ENCODE data around the gene ZSWIM1.

Gene ZSWIM1

GRCh38 chr20:45878076-45878761 lies 2.8 kb upstream of the ZSWIM1 start:
- H3K27me3 ChIP-seq (ENCODE audit: control insufficient read depth, insufficient read depth, low read length): no peaks in the 10 kb centered on the region
- H3K9me3 ChIP-seq (ENCODE audit: control insufficient read depth, low read length): no peaks in the 10 kb centered on the region
- peaks cover 13% of the 10 kb centered on the region for H3K36me3 ChIP-seq (ENCODE audit: control insufficient read depth, insufficient read depth, low read length)
- H3K4me3 ChIP-seq (ENCODE audit: low read length): no peak overlapping the region
- H3K9ac ChIP-seq (ENCODE audit: low read length): no peak overlapping the region
- no peaks in the 10 kb centered on the region for H3K4me1 ChIP-seq (ENCODE audit: control insufficient read depth, insufficient read depth, low read length)

DNA sequence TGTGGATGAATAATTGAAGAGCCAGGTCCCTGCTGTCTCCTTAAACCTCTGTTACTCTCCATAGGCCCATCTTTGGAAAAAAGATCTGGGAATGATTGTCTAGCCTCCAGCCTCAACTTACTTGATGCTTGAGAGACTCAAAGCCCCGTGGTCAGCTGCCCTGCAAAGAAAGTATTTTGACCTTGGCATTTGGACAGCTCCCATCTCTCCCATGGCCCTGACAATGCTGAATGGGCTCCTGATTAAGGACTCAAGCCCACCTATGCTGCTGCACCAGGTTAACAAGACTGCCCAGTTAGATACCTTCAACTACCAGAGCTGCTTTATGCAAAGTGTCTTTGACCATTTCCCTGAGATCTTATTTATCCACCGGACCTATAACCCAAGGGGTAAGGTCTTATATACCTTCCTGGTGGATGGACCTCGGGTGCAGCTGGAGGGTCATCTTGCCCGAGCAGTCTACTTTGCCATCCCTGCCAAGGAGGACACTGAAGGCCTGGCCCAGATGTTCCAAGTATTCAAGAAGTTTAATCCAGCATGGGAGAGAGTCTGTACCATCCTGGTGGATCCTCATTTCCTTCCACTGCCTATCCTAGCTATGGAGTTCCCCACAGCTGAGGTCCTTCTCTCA lies 1.6 kb downstream of the ZSWIM1 start:
- Histone ChIP-seq H3K9me3 (ENCODE audit: control insufficient read depth, low read length) (no peaks in the 10 kb centered on the region), H3K27me3 (ENCODE audit: control insufficient read depth, insufficient read depth, low read length) (no peaks in the 10 kb centered on the region), H3K4me3 (ENCODE audit: low read length) (no peak overlapping the region), H3K4me1 (ENCODE audit: control insufficient read depth, insufficient read depth, low read length) (no peaks in the 10 kb centered on the region), H3K9ac (ENCODE audit: low read length) (no peak overlapping the region), H3K36me3 (ENCODE audit: control insufficient read depth, insufficient read depth, low read length) (peaks cover 12% of the 10 kb centered on the region)

DNA sequence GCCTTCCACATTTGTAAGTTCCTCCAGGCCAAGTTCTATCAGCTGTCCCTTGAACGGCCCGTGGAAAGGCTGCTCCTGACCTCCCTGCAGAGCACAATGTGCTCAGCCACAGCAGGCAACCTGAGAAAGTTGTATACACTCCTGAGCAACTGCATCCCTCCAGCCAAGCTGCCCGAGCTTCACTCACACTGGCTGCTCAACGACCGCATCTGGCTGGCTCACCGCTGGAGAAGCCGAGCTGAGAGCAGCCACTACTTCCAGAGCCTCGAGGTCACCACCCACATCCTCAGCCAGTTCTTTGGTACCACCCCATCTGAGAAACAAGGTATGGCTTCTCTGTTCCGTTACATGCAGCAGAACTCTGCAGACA lies 2.1 kb downstream of the ZSWIM1 start:
- Histone ChIP-seq H3K27me3 (ENCODE audit: control insufficient read depth, insufficient read depth, low read length) (no peaks in the 10 kb centered on the region), H3K4me3 (ENCODE audit: low read length) (no peak overlapping the region), H3K36me3 (ENCODE audit: control insufficient read depth, insufficient read depth, low read length) (peaks cover 9% of the 10 kb centered on the region), H3K4me1 (ENCODE audit: control insufficient read depth, insufficient read depth, low read length) (no peaks in the 10 kb centered on the region), H3K9me3 (ENCODE audit: control insufficient read depth, low read length) (no peaks in the 10 kb centered on the region), H3K9ac (ENCODE audit: low read length) (no peak overlapping the region)

DNA sequence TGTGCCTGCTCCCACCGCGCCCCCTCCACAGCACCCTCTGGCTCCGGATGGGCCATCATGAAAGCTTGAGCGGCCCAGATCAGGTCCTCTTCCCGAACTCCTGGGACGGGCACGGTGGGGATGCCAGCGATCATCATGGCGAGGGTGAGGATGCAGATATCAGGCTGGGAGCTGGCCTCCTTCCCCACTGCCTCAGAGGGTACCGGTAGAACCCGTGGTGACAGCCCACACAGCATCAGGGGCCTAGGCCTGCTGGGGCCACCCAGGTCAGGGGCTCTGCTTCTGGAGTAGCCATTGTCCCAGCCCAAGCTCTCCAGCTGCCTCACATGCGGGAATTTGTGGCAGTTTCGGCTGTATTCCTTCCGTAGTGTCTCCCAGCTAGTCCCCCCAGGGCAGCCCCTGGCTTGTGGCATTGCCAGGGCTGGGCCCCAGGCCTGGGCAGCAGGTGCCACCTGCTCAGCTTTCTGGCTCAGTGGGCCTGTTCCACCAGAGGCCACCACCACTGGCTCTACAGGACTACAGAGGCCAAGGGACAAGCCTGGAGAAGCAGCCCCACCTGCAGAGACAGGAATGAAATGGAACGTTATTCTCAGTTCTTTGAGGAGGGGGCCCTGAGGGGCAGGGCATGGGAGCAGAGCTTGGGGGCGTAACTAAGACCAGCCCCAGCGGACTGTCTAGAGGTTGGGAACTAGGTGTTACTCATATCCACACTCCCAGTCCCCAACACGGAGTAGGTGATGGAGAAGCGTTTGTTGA lies 5.7 kb downstream of the ZSWIM1 start:
- H3K4me1 ChIP-seq (ENCODE audit: control insufficient read depth, insufficient read depth, low read length): peaks cover 2% of the 10 kb centered on the region
- H3K36me3 ChIP-seq (ENCODE audit: control insufficient read depth, insufficient read depth, low read length): peaks cover 7% of the 10 kb centered on the region
- no peak overlapping the region for H3K4me3 ChIP-seq (ENCODE audit: low read length)
- no peaks in the 10 kb centered on the region for H3K27me3 ChIP-seq (ENCODE audit: control insufficient read depth, insufficient read depth, low read length)
- H3K9me3 ChIP-seq (ENCODE audit: control insufficient read depth, low read length): no peaks in the 10 kb centered on the region
- no peak overlapping the region for H3K9ac ChIP-seq (ENCODE audit: low read length)

DNA sequence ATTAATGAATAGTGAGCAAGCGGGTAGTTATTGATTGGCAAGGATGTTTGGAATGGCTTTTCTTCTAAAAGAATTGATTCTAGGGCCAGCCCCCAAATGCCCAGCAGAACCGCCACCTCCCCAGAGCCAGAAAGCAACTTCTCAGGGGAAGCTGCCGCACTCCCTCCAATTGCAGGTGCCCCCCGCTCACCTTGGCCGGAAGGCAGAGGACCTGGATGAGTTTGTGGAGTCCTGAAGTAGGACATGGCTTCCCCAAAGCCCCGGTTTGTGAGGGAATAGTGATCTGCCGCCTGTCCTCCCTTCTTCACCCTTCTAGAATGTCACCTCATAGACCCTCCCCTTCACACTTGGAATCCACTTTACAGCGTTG lies 6.3 kb downstream of the ZSWIM1 start, which contains the start of gene SPATA25:
Gene SPATA25 (minus strand): TSS at position 277 of the 370 bp plus-strand sequence. CDS start 32 bp downstream, at position 245.
- H3K36me3 ChIP-seq (ENCODE audit: control insufficient read depth, insufficient read depth, low read length): peaks cover 7% of the 10 kb centered on the region
- H3K4me3 ChIP-seq (ENCODE audit: low read length): no peak within 1 kb of the TSS
- no peak within 1 kb of the TSS for H3K9ac ChIP-seq (ENCODE audit: low read length)
- peaks cover 8% of the 10 kb centered on the region for H3K4me1 ChIP-seq (ENCODE audit: control insufficient read depth, insufficient read depth, low read length)
- H3K9me3 ChIP-seq (ENCODE audit: control insufficient read depth, low read length): no peaks in the 10 kb centered on the region
- no peaks in the 10 kb centered on the region for H3K27me3 ChIP-seq (ENCODE audit: control insufficient read depth, insufficient read depth, low read length)

GRCh38 chr20:45888681-45889080 lies 7.7 kb downstream of the ZSWIM1 start:
- no peaks in the 10 kb centered on the region for H3K9me3 ChIP-seq (ENCODE audit: control insufficient read depth, low read length)
- H3K36me3 ChIP-seq (ENCODE audit: control insufficient read depth, insufficient read depth, low read length): no peaks in the 10 kb centered on the region
- H3K4me3 ChIP-seq (ENCODE audit: low read length): no peak overlapping the region
- H3K9ac ChIP-seq (ENCODE audit: low read length): no peak overlapping the region
- peaks cover 12% of the 10 kb centered on the region for H3K4me1 ChIP-seq (ENCODE audit: control insufficient read depth, insufficient read depth, low read length)
- no peaks in the 10 kb centered on the region for H3K27me3 ChIP-seq (ENCODE audit: control insufficient read depth, insufficient read depth, low read length)

GRCh38 chr20:45890077-45890984 lies 9.3 kb downstream of the ZSWIM1 start:
- Histone ChIP-seq H3K4me1 (ENCODE audit: control insufficient read depth, insufficient read depth, low read length) (peaks cover 12% of the 10 kb centered on the region), H3K9ac (ENCODE audit: low read length) (peak overlapping the region; percentile 70), H3K36me3 (ENCODE audit: control insufficient read depth, insufficient read depth, low read length) (peaks cover 8% of the 10 kb centered on the region), H3K27me3 (ENCODE audit: control insufficient read depth, insufficient read depth, low read length) (no peaks in the 10 kb centered on the region), H3K9me3 (ENCODE audit: control insufficient read depth, low read length) (no peaks in the 10 kb centered on the region), H3K4me3 (ENCODE audit: low read length) (peak overlapping the region; percentile 68)

DNA sequence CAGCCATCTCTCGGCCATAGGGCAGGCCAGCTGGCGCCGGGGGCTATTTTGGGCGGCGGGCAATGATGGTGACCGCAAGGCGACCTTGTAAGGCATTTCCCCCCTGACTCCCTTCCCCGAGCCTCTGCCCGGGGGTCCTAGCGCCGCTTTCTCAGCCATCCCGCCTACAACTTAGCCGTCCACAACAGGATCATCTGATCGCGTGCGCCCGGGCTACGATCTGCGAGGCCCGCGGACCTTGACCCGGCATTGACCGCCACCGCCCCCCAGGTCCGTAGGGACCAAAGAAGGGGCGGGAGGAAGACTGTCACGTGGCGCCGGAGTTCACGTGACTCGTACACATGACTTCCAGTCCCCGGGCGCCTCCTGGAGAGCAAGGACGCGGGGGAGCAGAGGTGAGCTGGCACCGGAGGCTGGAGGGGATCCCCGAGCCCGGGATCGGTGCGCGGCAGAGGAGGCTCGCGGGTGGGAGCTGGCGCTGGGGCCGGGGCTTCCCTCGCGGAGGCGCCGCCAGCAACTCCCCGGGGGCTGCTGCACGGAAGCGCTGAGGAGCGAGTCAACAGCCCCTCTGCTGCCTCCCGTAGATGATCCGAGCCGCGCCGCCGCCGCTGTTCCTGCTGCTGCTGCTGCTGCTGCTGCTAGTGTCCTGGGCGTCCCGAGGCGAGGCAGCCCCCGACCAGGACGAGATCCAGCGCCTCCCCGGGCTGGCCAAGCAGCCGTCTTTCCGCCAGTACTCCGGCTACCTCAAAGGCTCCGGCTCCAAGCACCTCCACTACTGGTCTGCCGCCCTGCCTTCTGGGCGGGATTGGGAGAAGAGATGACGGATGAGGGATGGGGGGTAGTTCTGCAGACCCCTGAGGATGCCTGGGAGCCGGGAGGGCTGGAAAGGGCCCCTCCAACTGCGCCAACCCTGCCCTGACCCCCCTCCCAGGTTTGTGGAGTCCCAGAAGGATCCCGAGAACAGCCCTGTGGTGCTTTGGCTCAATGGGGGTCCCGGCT lies 10.3 kb downstream of the ZSWIM1 start, which contains the start of the genes CTSA and NEURL2:
Gene CTSA (plus strand): TSS at position 351 of the 999 bp plus-strand sequence. CDS start 234 bp downstream, at position 585.
Gene NEURL2 (minus strand): TSS at position 224 of the 999 bp plus-strand sequence. CDS start 217 bp downstream, at position 7.
- no peaks in the 10 kb centered on the region for H3K27me3 ChIP-seq (ENCODE audit: control insufficient read depth, insufficient read depth, low read length)
- no peaks in the 10 kb centered on the region for H3K9me3 ChIP-seq (ENCODE audit: control insufficient read depth, low read length)
- H3K36me3 ChIP-seq (ENCODE audit: control insufficient read depth, insufficient read depth, low read length): peaks cover 8% of the 10 kb centered on the region
- peaks cover 12% of the 10 kb centered on the region for H3K4me1 ChIP-seq (ENCODE audit: control insufficient read depth, insufficient read depth, low read length)
- H3K9ac ChIP-seq (ENCODE audit: low read length): peak within 1 kb of the TSS; percentile 70
- H3K4me3 ChIP-seq (ENCODE audit: low read length): peak within 1 kb of the TSS; percentile 68

GRCh38 chr20:45892049-45892825 lies 11.2 kb downstream of the ZSWIM1 start:
- no peaks in the 10 kb centered on the region for H3K27me3 ChIP-seq (ENCODE audit: control insufficient read depth, insufficient read depth, low read length)
- H3K4me3 ChIP-seq (ENCODE audit: low read length): peak overlapping the region; percentile 68
- no peaks in the 10 kb centered on the region for H3K9me3 ChIP-seq (ENCODE audit: control insufficient read depth, low read length)
- H3K4me1 ChIP-seq (ENCODE audit: control insufficient read depth, insufficient read depth, low read length): peaks cover 12% of the 10 kb centered on the region
- H3K36me3 ChIP-seq (ENCODE audit: control insufficient read depth, insufficient read depth, low read length): peaks cover 12% of the 10 kb centered on the region
- H3K9ac ChIP-seq (ENCODE audit: low read length): peak overlapping the region; percentile 70

DNA sequence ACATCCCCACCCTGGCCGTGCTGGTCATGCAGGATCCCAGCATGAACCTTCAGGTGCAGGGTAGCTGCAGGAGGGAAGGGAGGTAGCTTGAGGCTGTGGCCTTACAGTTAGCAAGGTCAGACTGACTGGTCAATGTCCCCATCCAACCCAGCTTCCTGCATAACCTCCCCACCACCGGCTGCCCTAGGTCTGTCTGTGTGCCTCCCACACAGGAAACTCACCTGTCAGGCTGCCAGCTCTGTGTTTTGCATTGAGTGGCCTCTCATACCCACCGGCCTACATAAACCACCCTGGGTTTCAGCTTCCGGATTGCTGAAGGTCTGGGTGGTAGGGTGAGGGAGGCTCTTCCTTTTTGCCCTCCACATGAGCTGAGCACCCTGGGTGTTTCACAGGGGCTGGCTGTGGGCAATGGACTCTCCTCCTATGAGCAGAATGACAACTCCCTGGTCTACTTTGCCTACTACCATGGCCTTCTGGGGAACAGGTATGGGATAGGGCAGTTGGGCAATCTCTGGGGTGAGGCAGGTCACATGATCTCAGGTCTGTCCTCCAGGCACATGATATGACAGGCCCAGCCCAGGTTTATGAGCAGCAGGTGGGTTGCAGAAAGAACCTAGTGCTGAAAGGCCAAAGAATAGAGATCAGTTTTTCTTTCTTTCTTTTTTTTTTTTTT lies 11.9 kb downstream of the ZSWIM1 start:
- peaks cover 12% of the 10 kb centered on the region for H3K36me3 ChIP-seq (ENCODE audit: control insufficient read depth, insufficient read depth, low read length)
- H3K9ac ChIP-seq (ENCODE audit: low read length): no peak overlapping the region
- no peaks in the 10 kb centered on the region for H3K9me3 ChIP-seq (ENCODE audit: control insufficient read depth, low read length)
- H3K27me3 ChIP-seq (ENCODE audit: control insufficient read depth, insufficient read depth, low read length): no peaks in the 10 kb centered on the region
- H3K4me1 ChIP-seq (ENCODE audit: control insufficient read depth, insufficient read depth, low read length): peaks cover 12% of the 10 kb centered on the region
- no peak overlapping the region for H3K4me3 ChIP-seq (ENCODE audit: low read length)

Measured in mucosa of stomach (tissue), 1 donor.